OCI-LY1 (cell line): ENCODE measurements around the gene ERVMER34-1.

Experiments used
- H2AFZ ChIP-seq: fragments of 200-600 bp; sonication (generic), shearing (Covaris generic); 2 replicates; pipeline ENCODE4 v1.6.0; 2014; ENCODE audit warnings: antibody characterized with exemption, mild to moderate bottlenecking, low read length
- H3F3A ChIP-seq: fragments of 200-600 bp; sonication (generic), shearing (Covaris generic); 2 replicates; pipeline ENCODE4 v1.6.0; 2014; ENCODE audit warnings: mild to moderate bottlenecking, antibody characterized with exemption, low read length, moderate library complexity; ENCODE audit not compliant: insufficient read depth
- H3K27ac ChIP-seq: fragments of 200-600 bp; sonication (generic); 2 replicates; pipeline ENCODE4 v1.5.1; 2014; ENCODE audit warnings: low read length, mixed run types, mild to moderate bottlenecking, low read depth; ENCODE audit not compliant: poor library complexity, severe bottlenecking
- H3K27me3 ChIP-seq: fragments of 200-600 bp; sonication (generic); 2 replicates; pipeline ENCODE4 v1.6.0; 2014; ENCODE audit warnings: antibody characterized with exemption, mild to moderate bottlenecking, low read length, moderate library complexity; ENCODE audit not compliant: insufficient read depth
- H3K36me3 ChIP-seq: fragments of 200-600 bp; sonication (generic); 2 replicates; pipeline ENCODE4 v1.6.1; 2014; ENCODE audit warnings: mild to moderate bottlenecking, antibody characterized with exemption, low read length, moderate library complexity, mixed read lengths; ENCODE audit not compliant: insufficient read depth
- H3K4me1 ChIP-seq: fragments of 200-600 bp; sonication (generic); 2 replicates; pipeline ENCODE4 v1.5.1; 2014; ENCODE audit warnings: mild to moderate bottlenecking, low read length, moderate library complexity; ENCODE audit not compliant: insufficient read depth, severe bottlenecking
- H3K4me2 ChIP-seq: fragments of 200-600 bp; sonication (generic), shearing (Covaris generic); 2 replicates; pipeline ENCODE4 v1.6.1; 2014; ENCODE audit warnings: low read length
- H3K4me3 ChIP-seq: fragments of 200-600 bp; sonication (generic); 2 replicates; pipeline ENCODE4 v1.5.1; 2014; ENCODE audit warnings: low read length, low read depth, mild to moderate bottlenecking, mixed read lengths; ENCODE audit not compliant: poor library complexity, severe bottlenecking
- H3K79me2 ChIP-seq: fragments of 200-600 bp; shearing (Covaris generic); 2 replicates; pipeline ENCODE4 v1.6.1; 2016; ENCODE audit warnings: mixed run types, low read length, mixed read lengths; ENCODE audit not compliant: insufficient read depth
- H3K9ac ChIP-seq: fragments of 200-600 bp; sonication (generic), shearing (Covaris generic); 2 replicates; pipeline ENCODE4 v1.6.1; 2014; ENCODE audit warnings: mild to moderate bottlenecking, low read length, mixed read lengths
- H3K9me2 ChIP-seq: fragments of 200-600 bp; sonication (generic), shearing (Covaris generic); 2 replicates; pipeline ENCODE4 v1.6.1; 2014; ENCODE audit warnings: low read depth, mild to moderate bottlenecking, low read length, mixed read lengths
- H3K9me3 ChIP-seq: fragments of 200-600 bp; shearing (Covaris generic); 2 replicates; pipeline ENCODE4 v1.6.1; 2014; ENCODE audit warnings: low read length, mixed read lengths
- H4K20me1 ChIP-seq: fragments of 200-600 bp; sonication (generic), shearing (Covaris generic); 2 replicates; pipeline ENCODE4 v1.6.0; 2016; ENCODE audit warnings: mild to moderate bottlenecking, low read length; ENCODE audit not compliant: insufficient read depth
- CTCF ChIP-seq: fragments of 200-600 bp; sonication (generic), shearing (Covaris generic); IDR thresholded peaks from 2 replicates; pipeline ENCODE4 v1.5.1; 2017; ENCODE audit warnings: mild to moderate bottlenecking, antibody characterized with exemption, low read length, moderate library complexity, mixed read lengths
- EZH2 ChIP-seq: fragments of 200-600 bp; sonication (generic), shearing (Covaris generic); IDR thresholded peaks from 2 replicates; pipeline ENCODE4 v1.8.0; 2017; ENCODE audit warnings: borderline replicate concordance, mixed run types, mild to moderate bottlenecking, antibody characterized with exemption, low read length, moderate library complexity, mixed read lengths

ERVMER34-1 gene

GRCh38 chr4:52760256-52760655 lies 9.0 kb upstream of the ERVMER34-1 start:
- Histone ChIP-seq H3K9me2 (no peaks in the 10 kb centered on the region), H3K4me2 (no peak overlapping the region), H3K4me1 (no peaks in the 10 kb centered on the region), H3K36me3 (no peaks in the 10 kb centered on the region), H3K9ac (no peak overlapping the region), H3K79me2 (no peaks in the 10 kb centered on the region), H3K27ac (no peak overlapping the region), H3K9me3 (no peaks in the 10 kb centered on the region), H3F3A (no peaks in the 10 kb centered on the region), H4K20me1 (no peaks in the 10 kb centered on the region), H2AFZ (no peak overlapping the region), H3K4me3 (no peak overlapping the region), H3K27me3 (no peaks in the 10 kb centered on the region)
- no peak for TF ChIP-seq CTCF
- no peak for TF ChIP-seq EZH2

- H3K79me2 ChIP-seq, result no peaks in the 10 kb centered on the region
- no peak overlapping the region for H2AFZ ChIP-seq
- no peak overlapping the region for H3K4me3 ChIP-seq
- H3K4me2 ChIP-seq, result no peak overlapping the region
- no peaks in the 10 kb centered on the region for H3K9me2 ChIP-seq
- H3F3A ChIP-seq, result no peaks in the 10 kb centered on the region
- no peaks in the 10 kb centered on the region for H3K4me1 ChIP-seq
- no peaks in the 10 kb centered on the region for H3K27me3 ChIP-seq
- no peaks in the 10 kb centered on the region for H4K20me1 ChIP-seq
- TF ChIP-seq EZH2 (no peak), CTCF (no peak)
- H3K36me3 ChIP-seq, result no peaks in the 10 kb centered on the region
- H3K9me3 ChIP-seq, result no peaks in the 10 kb centered on the region
- no peak overlapping the region for H3K27ac ChIP-seq
- H3K9ac ChIP-seq, result no peak overlapping the region
Measured at GRCh38 chr4:52755426-52755825, 4.2 kb upstream of the ERVMER34-1 start.

- Histone ChIP-seq H2AFZ (no peak overlapping the region), H3K79me2 (no peaks in the 10 kb centered on the region), H3K27me3 (no peaks in the 10 kb centered on the region), H3K27ac (no peak overlapping the region), H3K9me2 (no peaks in the 10 kb centered on the region), H4K20me1 (no peaks in the 10 kb centered on the region), H3K9ac (no peak overlapping the region), H3K4me2 (no peak overlapping the region), H3K9me3 (no peaks in the 10 kb centered on the region), H3K36me3 (no peaks in the 10 kb centered on the region), H3F3A (no peaks in the 10 kb centered on the region), H3K4me1 (no peaks in the 10 kb centered on the region), H3K4me3 (no peak overlapping the region)
- TF ChIP-seq CTCF (no peak), EZH2 (no peak)
Measured at GRCh38 chr4:52752936-52753335, 1.7 kb upstream of the ERVMER34-1 start.
